ENCODE data around the gene PROK1.
"Not testable (repeated sequence)": the region's sequence is repeated elsewhere in the genome, so short reads cannot be mapped to it uniquely, and the experiment has no call there.

The PROK1 gene

GRCh38 chr1:110450929-110451328 is at the start of gene PROK1:
Gene PROK1 (plus strand): TSS chr1:110451149. CDS start chr1:110451217, 68 bp downstream.
- peaks cover 50% of the 10 kb centered on the region for H3K27me3 ChIP-seq (ENCODE audit: low read depth)

GRCh38 chr1:110403805-110404204 is 47.1 kb upstream of the PROK1 start:
- no peaks in the 10 kb centered on the region for H3K9me3 ChIP-seq
- no peaks in the 10 kb centered on the region for H3K27me3 ChIP-seq (ENCODE audit: low read depth)
- peaks cover 53% of the 10 kb centered on the region for H3K36me3 ChIP-seq (replicated peaks)
- H3K4me1 ChIP-seq, result peaks cover 11% of the 10 kb centered on the region
- in situ Hi-C loops (cut with MboI; ENCODE audit: low sequenced_read_pairs), result no loop called here
- no peak overlapping the region for H3K4me3 ChIP-seq
- DNase-seq (ENCODE audit: low spot score in 2 of 2), result no peak

More at GRCh38 chr1:110450929-110451328, at the start of gene PROK1:
- in situ Hi-C loops (cut with MboI; ENCODE audit: low sequenced_read_pairs), result no loop called here
- Histone ChIP-seq H3K36me3 (replicated peaks) (no peaks in the 10 kb centered on the region), H3K4me3 (no peak within 1 kb of the TSS), H3K9me3 (no peaks in the 10 kb centered on the region), H3K4me1 (no peaks in the 10 kb centered on the region; the same call in 1 of the 2 replicates)
- DNase-seq (ENCODE audit: low spot score in 2 of 2), result no peak

- in situ Hi-C loops (cut with MboI; ENCODE audit: low sequenced_read_pairs), result no loop called here
- Histone ChIP-seq H3K36me3 (replicated peaks) (peaks cover 53% of the 10 kb centered on the region), H3K4me1 (peaks cover 11% of the 10 kb centered on the region), H3K27me3 (ENCODE audit: low read depth) (no peaks in the 10 kb centered on the region), H3K9me3 (no peaks in the 10 kb centered on the region), H3K4me3 (no peak overlapping the region)
- no peak for DNase-seq (ENCODE audit: low spot score in 2 of 2)
Measured at GRCh38 chr1:110404401-110404800, 46.5 kb upstream of the PROK1 start.

GRCh38 chr1:110406407-110406806 is 44.5 kb upstream of the PROK1 start:
- DNase-seq (ENCODE audit: low spot score in 2 of 2); in situ Hi-C loops (cut with MboI; ENCODE audit: low sequenced_read_pairs); H3K27me3 ChIP-seq (ENCODE audit: low read depth); H3K9me3 ChIP-seq: not testable (repeated sequence)
- peak overlapping the region; percentile 82 for H3K4me3 ChIP-seq
- peaks cover 11% of the 10 kb centered on the region for H3K4me1 ChIP-seq
- H3K36me3 ChIP-seq (replicated peaks), result peaks cover 40% of the 10 kb centered on the region

- Histone ChIP-seq H3K4me1 (peaks cover 11% of the 10 kb centered on the region), H3K36me3 (replicated peaks) (peaks cover 29% of the 10 kb centered on the region), H3K9me3 (no peaks in the 10 kb centered on the region), H3K4me3 (peak within 1 kb of the TSS; percentile 82), H3K27me3 (ENCODE audit: low read depth) (no peaks in the 10 kb centered on the region)
- peak; percentile 69 to 91 for DNase-seq (ENCODE audit: low spot score in 2 of 2)
- in situ Hi-C loops (cut with MboI; ENCODE audit: low sequenced_read_pairs), result no loop called here
Measured at GRCh38 chr1:110407260-110408210, 43.4 kb upstream of the PROK1 start, which contains the start of gene LAMTOR5. Gene LAMTOR5 (minus strand): TSS chr1:110407694. CDS start chr1:110407620, 74 bp downstream.

GRCh38 chr1:110408488-110408887 is 42.5 kb upstream of the PROK1 start:
- peak overlapping the region; percentile 82 for H3K4me3 ChIP-seq
- no peaks in the 10 kb centered on the region for H3K9me3 ChIP-seq
- peaks cover 11% of the 10 kb centered on the region for H3K4me1 ChIP-seq
- DNase-seq (ENCODE audit: low spot score in 2 of 2), result no peak
- H3K36me3 ChIP-seq (replicated peaks), result peaks cover 19% of the 10 kb centered on the region
- in situ Hi-C loops (cut with MboI; ENCODE audit: low sequenced_read_pairs), result no loop called here
- H3K27me3 ChIP-seq (ENCODE audit: low read depth), result no peaks in the 10 kb centered on the region

- in situ Hi-C loops (cut with MboI; ENCODE audit: low sequenced_read_pairs), result no loop called here
- H3K27me3 ChIP-seq (ENCODE audit: low read depth), result no peaks in the 10 kb centered on the region
- no peak for DNase-seq (ENCODE audit: low spot score in 2 of 2)
- H3K4me1 ChIP-seq, result peaks cover 11% of the 10 kb centered on the region
- H3K4me3 ChIP-seq, result no peak overlapping the region
- H3K9me3 ChIP-seq, result no peaks in the 10 kb centered on the region
- peaks cover 12% of the 10 kb centered on the region for H3K36me3 ChIP-seq (replicated peaks)
Measured at GRCh38 chr1:110409316-110409715, 41.6 kb upstream of the PROK1 start.

GRCh38 chr1:110411173-110411735 is 39.7 kb upstream of the PROK1 start:
- no peaks in the 10 kb centered on the region for H3K36me3 ChIP-seq (replicated peaks)
- DNase-seq (ENCODE audit: low spot score in 2 of 2), result no peak
- in situ Hi-C loops (cut with MboI; ENCODE audit: low sequenced_read_pairs), result no loop called here

GRCh38 chr1:110412576-110412975 is 38.4 kb upstream of the PROK1 start:
- H3K27me3 ChIP-seq (ENCODE audit: low read depth), result no peaks in the 10 kb centered on the region
- in situ Hi-C loops (cut with MboI; ENCODE audit: low sequenced_read_pairs), result no loop called here
- H3K4me3 ChIP-seq, result no peak overlapping the region
- peaks cover 7% of the 10 kb centered on the region for H3K4me1 ChIP-seq
- peak; percentile 29 to 69 for DNase-seq (ENCODE audit: low spot score in 2 of 2)
- H3K36me3 ChIP-seq (replicated peaks), result no peaks in the 10 kb centered on the region
- no peaks in the 10 kb centered on the region for H3K9me3 ChIP-seq

More at GRCh38 chr1:110411173-110411735, 39.7 kb upstream of the PROK1 start:
- Histone ChIP-seq H3K27me3 (ENCODE audit: low read depth) (no peaks in the 10 kb centered on the region), H3K4me3 (no peak overlapping the region), H3K9me3 (no peaks in the 10 kb centered on the region), H3K4me1 (peaks cover 8% of the 10 kb centered on the region)

- H3K36me3 ChIP-seq (replicated peaks); H3K4me1 ChIP-seq; H3K4me3 ChIP-seq; H3K27me3 ChIP-seq (ENCODE audit: low read depth); H3K9me3 ChIP-seq; in situ Hi-C loops (cut with MboI; ENCODE audit: low sequenced_read_pairs); DNase-seq (ENCODE audit: low spot score in 2 of 2): not testable (repeated sequence)
Measured at GRCh38 chr1:110413045-110413444, 37.9 kb upstream of the PROK1 start.

GRCh38 chr1:110418729-110419128 is 32.2 kb upstream of the PROK1 start:
- Histone ChIP-seq H3K27me3 (ENCODE audit: low read depth) (peaks cover 2% of the 10 kb centered on the region; the same call in 1 of the 2 replicates), H3K36me3 (replicated peaks) (no peaks in the 10 kb centered on the region), H3K9me3 (no peaks in the 10 kb centered on the region), H3K4me3 (no peak overlapping the region), H3K4me1 (peaks cover 2% of the 10 kb centered on the region; the same call in 1 of the 2 replicates)
- DNase-seq (ENCODE audit: low spot score in 2 of 2), result peak in 1 of 2 experiments; percentile 14
- in situ Hi-C loops (cut with MboI; ENCODE audit: low sequenced_read_pairs), result no loop called here

GRCh38 chr1:110420023-110420662 is 30.8 kb upstream of the PROK1 start:
- Histone ChIP-seq H3K9me3 (no peaks in the 10 kb centered on the region), H3K4me1 (peaks cover 2% of the 10 kb centered on the region; the same call in 1 of the 2 replicates), H3K4me3 (no peak overlapping the region), H3K27me3 (ENCODE audit: low read depth) (peaks cover 2% of the 10 kb centered on the region; the same call in 1 of the 2 replicates), H3K36me3 (replicated peaks) (no peaks in the 10 kb centered on the region)
- in situ Hi-C loops (cut with MboI; ENCODE audit: low sequenced_read_pairs), result no loop called here
- DNase-seq (ENCODE audit: low spot score in 2 of 2), result no peak

GRCh38 chr1:110420874-110421793 is 29.8 kb upstream of the PROK1 start:
- Histone ChIP-seq H3K9me3 (no peaks in the 10 kb centered on the region), H3K4me3 (no peak overlapping the region), H3K36me3 (replicated peaks) (no peaks in the 10 kb centered on the region), H3K27me3 (ENCODE audit: low read depth) (peaks cover 2% of the 10 kb centered on the region; the same call in 1 of the 2 replicates), H3K4me1 (peaks cover 2% of the 10 kb centered on the region; the same call in 1 of the 2 replicates)
- in situ Hi-C loops (cut with MboI; ENCODE audit: low sequenced_read_pairs), result no loop called here
- no peak for DNase-seq (ENCODE audit: low spot score in 2 of 2)

Data from HAP-1 (cell line).